G401 (cell line): Measurements from ENCODE around the gene MMP10. TPM values are rescaled to one million over a fixed set of nuclear protein-coding genes. Genes with fewer than 3 reads are reported as not detected.
"Not testable (repeated sequence)": the region's sequence is repeated elsewhere in the genome, so short reads cannot be mapped to it uniquely, and the experiment has no call there.

ENCODE experiments used
- DNase-seq: peaks from one replicate; pipeline ENCODE4 v3.0.0-alpha.2; 2015; ENCODE audit warnings: low spot score
- in situ Hi-C: cut with HindIII; loops from 2 replicates; pipeline ENCODE4 v1.10.0; 2016; ENCODE audit warnings: low sequenced_read_pairs, mixed read lengths
- total RNA-seq: library from RNA; depleted of rRNA; stranded (reverse); fragments of >200 nt; shearing (Covaris generic); gene quantifications from 2 replicates; pipeline ENCODE4 v1.2.3, GENCODE V29; 2014; rRNA removed

The MMP10 gene
- total RNA-seq, 1 experiment from 2014 or later: 45.3 TPM

- in situ Hi-C loops, DNase-seq: not testable (repeated sequence)
Observed at GRCh38 chr11:102746746-102747578, 33.5 kb downstream of the MMP10 start.

GRCh38 chr11:102734650-102735049, 45.8 kb downstream of the MMP10 start:
- in situ Hi-C loops: no loop called here
- DNase-seq: no peak

GRCh38 chr11:102733232-102733875, 47.1 kb downstream of the MMP10 start:
- in situ Hi-C loops: no loop called here
- DNase-seq: peak; percentile 15

GRCh38 chr11:102730944-102731343, 49.5 kb downstream of the MMP10 start:
- in situ Hi-C loops, DNase-seq: not testable (repeated sequence)

GRCh38 chr11:102729849-102730815, 50.3 kb downstream of the MMP10 start:
- no peak for DNase-seq
- in situ Hi-C loops: no loop called here

GRCh38 chr11:102727890-102728289, 52.5 kb downstream of the MMP10 start:
- in situ Hi-C loops: no loop called here
- DNase-seq: no peak

GRCh38 chr11:102724904-102725500, 55.4 kb downstream of the MMP10 start, which contains the start of gene MMP8:
MMP8 (minus strand) TSS chr11:102724954; CDS start chr11:102724855, 99 bp downstream.
- in situ Hi-C loops: no loop called here
- DNase-seq: no peak

GRCh38 chr11:102722821-102723220, 57.6 kb downstream of the MMP10 start:
- no peak for DNase-seq
- in situ Hi-C loops: no loop called here

Other genes starting within 250 kb of the MMP10 start
- not detected in 2 replicates for gene MMP7, start 249.9 kb downstream of the MMP10 start, total RNA-seq
- not detected in 2 replicates for gene MMP20, start 155.3 kb downstream of the MMP10 start, total RNA-seq
- not detected in 2 replicates for gene MMP27, start 74.9 kb downstream of the MMP10 start, total RNA-seq
- gene MMP8, start 55.7 kb downstream of the MMP10 start, total RNA-seq: 0.03 TPM in 1 of 2 replicates, not detected in the other
- gene MMP1, start 17.5 kb upstream of the MMP10 start, total RNA-seq: 17.7 and 21.5 TPM in 2 replicates
- gene MMP3, start 63.0 kb upstream of the MMP10 start, total RNA-seq: not detected in 2 replicates
- not detected in 2 replicates for gene MMP12, start 94.4 kb upstream of the MMP10 start, total RNA-seq
- not detected in 2 replicates for gene MMP13, start 175.1 kb upstream of the MMP10 start, total RNA-seq